ENCODE data around the gene OSM.

The OSM gene

DNA sequence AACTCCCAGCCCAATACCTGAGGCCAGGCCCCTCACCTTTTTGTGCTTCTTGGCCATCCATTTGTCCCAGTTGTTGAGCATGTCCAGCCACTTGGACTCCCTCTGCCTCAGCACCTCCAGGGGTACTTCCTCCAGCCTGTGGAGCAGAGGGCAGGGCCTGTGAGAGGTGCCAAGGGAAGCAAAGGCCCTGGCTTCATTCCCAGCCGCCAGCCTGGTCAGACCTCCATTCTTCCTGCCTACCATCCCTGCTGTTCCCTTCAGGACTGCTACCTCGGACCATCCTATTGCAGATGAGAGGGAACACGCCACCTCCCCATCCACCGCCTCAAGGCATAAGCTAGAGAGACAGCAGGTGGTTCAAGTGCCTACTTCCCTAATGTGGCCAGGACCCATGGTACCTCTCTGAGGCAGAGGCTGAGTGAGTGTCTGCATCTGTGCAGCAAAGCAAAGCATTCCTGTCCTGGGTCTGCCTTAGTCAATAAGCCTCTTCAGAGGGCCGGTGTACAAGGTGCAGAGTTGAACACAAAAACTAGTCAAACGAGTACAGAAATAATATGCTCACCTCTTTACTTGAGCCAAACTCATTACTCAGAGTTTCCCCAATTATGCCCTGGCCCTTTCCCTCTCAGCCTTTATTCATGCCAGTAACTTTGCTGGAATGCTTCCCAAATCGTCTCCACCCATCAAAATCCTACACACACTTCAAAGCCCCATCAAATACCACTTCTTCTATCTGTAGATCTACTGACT is 38.0 kb upstream of the OSM start:
- TF ChIP-seq, protein P1, sequence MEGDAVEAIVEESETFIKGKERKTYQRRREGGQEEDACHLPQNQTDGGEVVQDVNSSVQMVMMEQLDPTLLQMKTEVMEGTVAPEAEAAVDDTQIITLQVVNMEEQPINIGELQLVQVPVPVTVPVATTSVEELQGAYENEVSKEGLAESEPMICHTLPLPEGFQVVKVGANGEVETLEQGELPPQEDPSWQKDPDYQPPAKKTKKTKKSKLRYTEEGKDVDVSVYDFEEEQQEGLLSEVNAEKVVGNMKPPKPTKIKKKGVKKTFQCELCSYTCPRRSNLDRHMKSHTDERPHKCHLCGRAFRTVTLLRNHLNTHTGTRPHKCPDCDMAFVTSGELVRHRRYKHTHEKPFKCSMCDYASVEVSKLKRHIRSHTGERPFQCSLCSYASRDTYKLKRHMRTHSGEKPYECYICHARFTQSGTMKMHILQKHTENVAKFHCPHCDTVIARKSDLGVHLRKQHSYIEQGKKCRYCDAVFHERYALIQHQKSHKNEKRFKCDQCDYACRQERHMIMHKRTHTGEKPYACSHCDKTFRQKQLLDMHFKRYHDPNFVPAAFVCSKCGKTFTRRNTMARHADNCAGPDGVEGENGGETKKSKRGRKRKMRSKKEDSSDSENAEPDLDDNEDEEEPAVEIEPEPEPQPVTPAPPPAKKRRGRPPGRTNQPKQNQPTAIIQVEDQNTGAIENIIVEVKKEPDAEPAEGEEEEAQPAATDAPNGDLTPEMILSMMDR (conservative IDR thresholded peaks at IDR 0.05): no peak
- H3K27ac ChIP-seq: peak overlapping the region; percentile 85

GRCh38 chr22:30302810-30303138 is 36.1 kb upstream of the OSM start:
- TF ChIP-seq, protein P1 (conservative IDR thresholded peaks at IDR 0.05): no peak
- peak overlapping the region; percentile 85 for H3K27ac ChIP-seq

- H3K27ac ChIP-seq: peak overlapping the region; percentile 85
These were observed 35.6 kb upstream of the OSM start for GRCh38 chr22:30301995-30302809.

GRCh38 chr22:30299322-30299721 is 32.7 kb upstream of the OSM start:
- H3K27ac ChIP-seq: peak overlapping the region; percentile 97
- TF ChIP-seq, protein P1 (conservative IDR thresholded peaks at IDR 0.05): no peak

More at GRCh38 chr22:30301995-30302809, 35.6 kb upstream of the OSM start:
- TF ChIP-seq, protein P1 (conservative IDR thresholded peaks at IDR 0.05): no peak

GRCh38 chr22:30297991-30298701 is 31.5 kb upstream of the OSM start:
- peak overlapping the region; percentile 97 for H3K27ac ChIP-seq
- TF ChIP-seq, protein P1 (conservative IDR thresholded peaks at IDR 0.05): peak; percentile 59

- TF ChIP-seq, protein P1 (conservative IDR thresholded peaks at IDR 0.05): no peak
- H3K27ac ChIP-seq: peak overlapping the region; percentile 97
These were observed 30.8 kb upstream of the OSM start for GRCh38 chr22:30297276-30297990.

All from VCaP (cell line).